H9 (cell line): ENCODE measurements around the gene PASK. TPM values are rescaled to one million over a fixed set of nuclear protein-coding genes. Genes with fewer than 3 reads are reported as not detected.

Experiments
- DNase-seq: peaks from one replicate; pipeline ENCODE4 v3.0.0-alpha.2; 2017
- H2AFZ ChIP-seq: one replicate; pipeline ENCODE4 v1.6.1; 2013; ENCODE audit warnings: mild to moderate bottlenecking, low read length, control low read depth, moderate library complexity
- H2AK5ac ChIP-seq: 2 replicates; pipeline ENCODE4 v1.6.1; 2013; ENCODE audit warnings: low read length, control low read depth, mixed read lengths; ENCODE audit not compliant: insufficient read length
- H2BK120ac ChIP-seq: one replicate; pipeline ENCODE4 v1.6.1; 2013; ENCODE audit warnings: low read depth, mild to moderate bottlenecking, low read length, control low read depth, inconsistent platforms; ENCODE audit not compliant: poor library complexity, severe bottlenecking
- H2BK12ac ChIP-seq: 2 replicates; pipeline ENCODE4 v1.6.1; 2013; ENCODE audit warnings: low read length, control low read depth, mixed read lengths, low read depth; ENCODE audit not compliant: insufficient read length
- H2BK15ac ChIP-seq: 2 replicates; pipeline ENCODE4 v1.6.1; 2013; ENCODE audit warnings: low read depth, low read length, control low read depth
- H2BK20ac ChIP-seq: one replicate; pipeline ENCODE4 v1.6.1; 2013; ENCODE audit warnings: low read depth, mild to moderate bottlenecking, low read length, control low read depth, inconsistent platforms; ENCODE audit not compliant: poor library complexity, severe bottlenecking
- H2BK5ac ChIP-seq: 2 replicates; pipeline ENCODE4 v1.6.1; 2013; ENCODE audit warnings: low read length, control low read depth, mixed read lengths; ENCODE audit not compliant: insufficient read length
- H3K14ac ChIP-seq: 2 replicates; pipeline ENCODE4 v1.6.1; 2013; ENCODE audit warnings: low read length, control low read depth; ENCODE audit not compliant: insufficient read depth
- H3K18ac ChIP-seq: 2 replicates; pipeline ENCODE4 v1.6.1; 2013; ENCODE audit warnings: low read depth, mild to moderate bottlenecking, mixed read lengths, low read length, control low read depth; ENCODE audit not compliant: insufficient read length
- H3K23ac ChIP-seq: 2 replicates; pipeline ENCODE4 v1.6.1; 2013; ENCODE audit warnings: low read length, control low read depth, mixed read lengths, low read depth; ENCODE audit not compliant: insufficient read length
- H3K23me2 ChIP-seq: 2 replicates; pipeline ENCODE4 v1.6.1; 2013; ENCODE audit warnings: low read depth, mild to moderate bottlenecking, mixed read lengths, low read length, control low read depth; ENCODE audit not compliant: insufficient read length, poor library complexity, severe bottlenecking
- H3K27ac ChIP-seq: 2 replicates; pipeline ENCODE4 v1.5.1; 2013; ENCODE audit warnings: low read length, control low read depth, mixed read lengths, low read depth; ENCODE audit not compliant: insufficient read length
- H3K27me3 ChIP-seq: 2 replicates; pipeline ENCODE4 v1.6.1; 2013; ENCODE audit warnings: low read length, control low read depth, inconsistent platforms; ENCODE audit not compliant: insufficient read depth
- H3K4ac ChIP-seq: 2 replicates; pipeline ENCODE4 v1.6.1; 2013; ENCODE audit warnings: low read depth, mild to moderate bottlenecking, control low read depth, inconsistent platforms, low read length, moderate library complexity
- H3K4me1 ChIP-seq: 2 replicates; pipeline ENCODE4 v1.6.1; 2013; ENCODE audit warnings: low read length, control low read depth, inconsistent platforms; ENCODE audit not compliant: insufficient read depth
- H3K4me2 ChIP-seq: 2 replicates; pipeline ENCODE4 v1.6.1; 2013; ENCODE audit warnings: low read length, control low read depth, mixed read lengths; ENCODE audit not compliant: insufficient read length, insufficient read depth
- H3K56ac ChIP-seq: 2 replicates; pipeline ENCODE4 v1.6.1; 2013; ENCODE audit warnings: low read depth, mild to moderate bottlenecking, mixed read lengths, low read length, control low read depth; ENCODE audit not compliant: insufficient read length
- H3K79me1 ChIP-seq: 2 replicates; pipeline ENCODE4 v1.6.1; 2013; ENCODE audit warnings: low read depth, mild to moderate bottlenecking, moderate library complexity, low read length, control low read depth, inconsistent platforms; ENCODE audit not compliant: insufficient read depth, poor library complexity, severe bottlenecking
- H3K79me2 ChIP-seq: 2 replicates; pipeline ENCODE4 v1.6.1; 2013; ENCODE audit warnings: low read length, control low read depth, inconsistent platforms; ENCODE audit not compliant: insufficient read depth
- H3K9ac ChIP-seq: 2 replicates; pipeline ENCODE4 v1.6.1; 2013; ENCODE audit warnings: low read length, control low read depth, mixed read lengths; ENCODE audit not compliant: insufficient read length; ENCODE audit errors: extremely low read depth
- H3K9me3 ChIP-seq: one replicate; pipeline ENCODE4 v1.6.1; 2013; ENCODE audit warnings: low read depth, low read length, inconsistent platforms; ENCODE audit not compliant: control insufficient read depth
- H3T11ph ChIP-seq: one replicate; pipeline ENCODE4 v1.6.1; 2013; ENCODE audit warnings: mild to moderate bottlenecking, low read length, control low read depth, inconsistent platforms
- H4K20me1 ChIP-seq: one replicate; pipeline ENCODE4 v1.6.1; 2013; ENCODE audit not compliant: control insufficient read depth, insufficient read length, insufficient read depth
- H4K5ac ChIP-seq: 2 replicates; pipeline ENCODE4 v1.6.1; 2013; ENCODE audit warnings: low read depth, mild to moderate bottlenecking, mixed read lengths, low read length, control low read depth; ENCODE audit not compliant: insufficient read length
- H4K8ac ChIP-seq: replicated peaks from 2 replicates; pipeline ENCODE4 v1.6.1; 2013; ENCODE audit warnings: low read length, control low read depth, mixed read lengths, low read depth; ENCODE audit not compliant: insufficient read length
- H4K91ac ChIP-seq: 2 replicates; pipeline ENCODE4 v1.6.1; 2013; ENCODE audit warnings: low read depth, mild to moderate bottlenecking, moderate library complexity, mixed read lengths, low read length, control low read depth; ENCODE audit not compliant: insufficient read length
- H3K27ac Mint-ChIP-seq, 3 experiments: 2 replicates in 2 of 3; 3 replicates in 1 of 3; pipeline ENCODE4 v1.8.0; 2020 to 2021; ENCODE audit warnings: mixed read lengths in 3 of 3, mild to moderate bottlenecking in 1 of 3, moderate library complexity in 1 of 3
- H3K27me3 Mint-ChIP-seq: 2 replicates; pipeline ENCODE4 v1.8.0; 2021; ENCODE audit warnings: low read depth, mild to moderate bottlenecking, moderate library complexity, mixed read lengths
- H3K36me3 Mint-ChIP-seq, 3 experiments: 2 replicates in 2 of 3; 3 replicates in 1 of 3; pipeline ENCODE4 v1.8.0; 2020 to 2021; ENCODE audit warnings: low read depth in 3 of 3, mixed read lengths in 3 of 3; ENCODE audit not compliant: insufficient read depth in 1 of 3
- H3K4me1 Mint-ChIP-seq, 2 experiments: 2 replicates each; pipeline ENCODE4 v1.8.0; 2020; ENCODE audit warnings: mixed read lengths in 2 of 2
- H3K4me3 Mint-ChIP-seq, 2 experiments: 2 replicates in 1 of 2; 3 replicates in 1 of 2; pipeline ENCODE4 v1.8.0; 2020 to 2021; ENCODE audit warnings: mild to moderate bottlenecking in 2 of 2, mixed read lengths in 2 of 2, moderate library complexity in 1 of 2
- H3K9me3 Mint-ChIP-seq, 2 experiments: 2 replicates in 1 of 2; 3 replicates in 1 of 2; pipeline ENCODE4 v1.8.0; 2020; ENCODE audit warnings: mild to moderate bottlenecking in 2 of 2, mixed read lengths in 2 of 2, moderate library complexity in 1 of 2
- WGBS: extraction: QIAGEN DNeasy Blood & Tissue Kit; methylation state at CpG from one replicate; pipeline ENCODE4 v1.1.7; 2013; ENCODE audit warnings: missing lambda C conversion rate, low lambda C conversion rate, mixed read lengths; ENCODE audit not compliant: insufficient read length; ENCODE audit errors: extremely low coverage; 5-methylcytosine and 5-hydroxymethylcytosine counted together
- total RNA-seq: library from RNA; stranded (reverse); gene quantifications from 2 replicates; pipeline ENCODE4 v1.2.1, GENCODE V29; 2021
- TF ChIP-seq, protein P1 (sequence below): fragments of 200-600 bp; sonication (generic); conservative IDR thresholded peaks from 3 replicates; pipeline ENCODE4 v1.8.0; 2021; ENCODE audit warnings: antibody characterized with exemption, mild to moderate bottlenecking

The PASK gene
- total RNA-seq, 1 experiment from 2014 or later = 68.0 TPM

- Histone ChIP-seq H3K79me1 (no peaks in the 10 kb centered on the region), H3T11ph (no peak overlapping the region), H3K56ac (no peak overlapping the region), H3K27ac (no peak overlapping the region), H3K4me1 (no peaks in the 10 kb centered on the region), H3K9me3 (no peaks in the 10 kb centered on the region), H2BK15ac (no peak overlapping the region), H3K14ac (no peak overlapping the region; the same call in 1 of the 2 replicates), H2BK20ac (no peak overlapping the region), H3K27me3 (no peaks in the 10 kb centered on the region), H2BK5ac (no peak overlapping the region), H2BK12ac (no peak overlapping the region), H2BK120ac (no peak overlapping the region), H3K23ac (no peak overlapping the region), H3K79me2 (no peaks in the 10 kb centered on the region), H2AFZ (no peak overlapping the region), H4K91ac (no peak overlapping the region), H3K4ac (no peak overlapping the region), H4K20me1 (no peaks in the 10 kb centered on the region), H3K23me2 (no peaks in the 10 kb centered on the region), H3K4me2 (no peak overlapping the region), H4K8ac (no peak overlapping the region), H2AK5ac (no peak overlapping the region), H3K9ac (no peak overlapping the region), H3K18ac (no peak overlapping the region), H4K5ac (no peak overlapping the region)
- Mint-ChIP-seq H3K4me1 (peaks cover 0 to 4% of the 10 kb centered on the region in 2 experiments; a peak in 1 of 4 replicates), H3K9me3 (no peaks in the 10 kb centered on the region), H3K36me3 (no peaks in the 10 kb centered on the region), H3K27ac (no peak overlapping the region), H3K4me3 (no peak overlapping the region), H3K27me3 (no peaks in the 10 kb centered on the region; the same call in 1 of the 2 replicates)
- TF ChIP-seq, protein P1, sequence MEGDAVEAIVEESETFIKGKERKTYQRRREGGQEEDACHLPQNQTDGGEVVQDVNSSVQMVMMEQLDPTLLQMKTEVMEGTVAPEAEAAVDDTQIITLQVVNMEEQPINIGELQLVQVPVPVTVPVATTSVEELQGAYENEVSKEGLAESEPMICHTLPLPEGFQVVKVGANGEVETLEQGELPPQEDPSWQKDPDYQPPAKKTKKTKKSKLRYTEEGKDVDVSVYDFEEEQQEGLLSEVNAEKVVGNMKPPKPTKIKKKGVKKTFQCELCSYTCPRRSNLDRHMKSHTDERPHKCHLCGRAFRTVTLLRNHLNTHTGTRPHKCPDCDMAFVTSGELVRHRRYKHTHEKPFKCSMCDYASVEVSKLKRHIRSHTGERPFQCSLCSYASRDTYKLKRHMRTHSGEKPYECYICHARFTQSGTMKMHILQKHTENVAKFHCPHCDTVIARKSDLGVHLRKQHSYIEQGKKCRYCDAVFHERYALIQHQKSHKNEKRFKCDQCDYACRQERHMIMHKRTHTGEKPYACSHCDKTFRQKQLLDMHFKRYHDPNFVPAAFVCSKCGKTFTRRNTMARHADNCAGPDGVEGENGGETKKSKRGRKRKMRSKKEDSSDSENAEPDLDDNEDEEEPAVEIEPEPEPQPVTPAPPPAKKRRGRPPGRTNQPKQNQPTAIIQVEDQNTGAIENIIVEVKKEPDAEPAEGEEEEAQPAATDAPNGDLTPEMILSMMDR = no peak
- no CpG with 5 or more reads among the region's 27 CpGs for WGBS
- no peak for DNase-seq
Measured at GRCh38 chr2:241198381-241199279, 49.4 kb upstream of the PASK start.
